Esophagus muscularis mucosa (tissue), 3 donors: ENCODE data around the gene CEP104.

Experiments
- EP300 ChIP-seq: sonication (generic); formaldehyde crosslinking; IDR thresholded peaks from one replicate; pipeline ENCODE4 v1.6.1; 2017; ENCODE audit warnings: antibody characterized with exemption
- TF ChIP-seq, protein P1 (sequence below), 3 experiments: fragments of 200-600 bp in 2 of 3; fragments of 450-650 bp in 1 of 3; sonication (generic) in 2 of 3; IDR thresholded peaks; one replicate each; pipeline ENCODE4 v1.5.1; 2017 to 2019; ENCODE audit warnings: antibody characterized with exemption in 3 of 3, mild to moderate bottlenecking in 2 of 3, moderate library complexity in 1 of 3

DNA sequence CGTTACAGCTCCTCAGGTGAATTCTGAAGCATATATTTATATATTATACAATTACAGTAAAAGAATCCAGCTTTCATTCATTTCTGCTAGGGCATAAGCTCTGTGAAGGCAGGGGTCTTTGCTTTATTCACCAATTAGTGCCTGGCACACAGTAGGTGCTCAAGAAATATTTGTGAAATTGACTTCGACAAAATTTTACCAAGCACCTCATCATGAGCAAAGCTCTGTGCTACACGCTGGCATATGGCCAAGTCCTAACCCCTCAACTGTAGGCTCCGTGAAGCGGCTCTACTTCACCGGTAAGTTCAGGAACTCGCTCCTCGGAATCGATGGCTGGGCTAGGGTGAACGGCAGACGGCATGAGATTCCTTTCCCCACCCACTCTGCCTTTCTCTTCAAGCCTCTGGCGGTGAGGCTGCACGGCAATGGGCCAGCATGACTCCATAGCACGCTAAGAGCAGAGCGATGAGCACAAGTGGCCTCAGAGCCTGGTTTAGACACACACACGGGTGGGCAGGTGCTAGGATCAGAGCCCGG, 34.4 kb upstream of the CEP104 start:
- TF ChIP-seq, protein P1, sequence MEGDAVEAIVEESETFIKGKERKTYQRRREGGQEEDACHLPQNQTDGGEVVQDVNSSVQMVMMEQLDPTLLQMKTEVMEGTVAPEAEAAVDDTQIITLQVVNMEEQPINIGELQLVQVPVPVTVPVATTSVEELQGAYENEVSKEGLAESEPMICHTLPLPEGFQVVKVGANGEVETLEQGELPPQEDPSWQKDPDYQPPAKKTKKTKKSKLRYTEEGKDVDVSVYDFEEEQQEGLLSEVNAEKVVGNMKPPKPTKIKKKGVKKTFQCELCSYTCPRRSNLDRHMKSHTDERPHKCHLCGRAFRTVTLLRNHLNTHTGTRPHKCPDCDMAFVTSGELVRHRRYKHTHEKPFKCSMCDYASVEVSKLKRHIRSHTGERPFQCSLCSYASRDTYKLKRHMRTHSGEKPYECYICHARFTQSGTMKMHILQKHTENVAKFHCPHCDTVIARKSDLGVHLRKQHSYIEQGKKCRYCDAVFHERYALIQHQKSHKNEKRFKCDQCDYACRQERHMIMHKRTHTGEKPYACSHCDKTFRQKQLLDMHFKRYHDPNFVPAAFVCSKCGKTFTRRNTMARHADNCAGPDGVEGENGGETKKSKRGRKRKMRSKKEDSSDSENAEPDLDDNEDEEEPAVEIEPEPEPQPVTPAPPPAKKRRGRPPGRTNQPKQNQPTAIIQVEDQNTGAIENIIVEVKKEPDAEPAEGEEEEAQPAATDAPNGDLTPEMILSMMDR (IDR thresholded peaks at IDR 0.05): no peak
- TF ChIP-seq EP300: no peak
